ENCODE data around the gene NFKBIE. TPM values are rescaled to one million over a fixed set of nuclear protein-coding genes. Genes with fewer than 3 reads are reported as not detected.

The NFKBIE gene
- total and polyA plus RNA-seq, 5 donors from 2014 or later: 3.6 to 53.8 (median 6.1) TPM

GRCh38 chr6:44222486-44223318 lies 42.6 kb downstream of the NFKBIE start:
- H3K27me3 Mint-ChIP-seq: peaks cover 7% of the 10 kb centered on the region
- Histone ChIP-seq H3K4me1 (ENCODE audit: control insufficient read depth, insufficient read depth, low read length, poor library complexity, severe bottlenecking) (peaks cover 32% of the 10 kb centered on the region), H3K4me3 (ENCODE audit: low read depth, low read length) (no peak overlapping the region), H3K27ac (ENCODE audit: insufficient read depth, low read length, poor library complexity, severe bottlenecking) (no peak overlapping the region), H3K36me3 (ENCODE audit: control insufficient read depth, insufficient read depth, low read length) (no peaks in the 10 kb centered on the region), H3K9me3 (ENCODE audit: control insufficient read depth in 2 of 2, low read length in 2 of 2) (no peaks in the 10 kb centered on the region), H3K27me3 (ENCODE audit: control insufficient read depth, insufficient read depth, low read length) (no peaks in the 10 kb centered on the region)
- DNase-seq: no peak
- peak overlapping the region; percentile 79 to 96 (median 85) for H3K4me3 Mint-ChIP-seq
- peak overlapping the region in 1 of 3 donors; percentile 25 for H3K27ac Mint-ChIP-seq
- ATAC-seq (ENCODE audit: low read depth in 2 of 2): no peak
- peaks cover 0 to 1% (median 0%) of the 10 kb centered on the region in 7 donors for H3K9me3 Mint-ChIP-seq
- H3K4me1 Mint-ChIP-seq: peaks cover 0 to 40% (median 12%) of the 10 kb centered on the region in 4 donors
- H3K36me3 Mint-ChIP-seq: no peaks in the 10 kb centered on the region

- H3K27ac ChIP-seq (ENCODE audit: insufficient read depth, low read length, poor library complexity, severe bottlenecking): no peak overlapping the region
- no peaks in the 10 kb centered on the region for H3K36me3 ChIP-seq (ENCODE audit: control insufficient read depth, insufficient read depth, low read length)
- no peaks in the 10 kb centered on the region for H3K36me3 Mint-ChIP-seq
- H3K27me3 Mint-ChIP-seq: peaks cover 8% of the 10 kb centered on the region
- H3K4me1 ChIP-seq (ENCODE audit: control insufficient read depth, insufficient read depth, low read length, poor library complexity, severe bottlenecking): peaks cover 32% of the 10 kb centered on the region
- no peaks in the 10 kb centered on the region for H3K9me3 ChIP-seq (ENCODE audit: control insufficient read depth in 2 of 2, low read length in 2 of 2)
- ATAC-seq (ENCODE audit: low read depth in 2 of 2): no peak
- H3K27ac Mint-ChIP-seq: peak overlapping the region in 2 of 3 donors; percentile 56 to 77
- no peak for DNase-seq
- H3K27me3 ChIP-seq (ENCODE audit: control insufficient read depth, insufficient read depth, low read length): no peaks in the 10 kb centered on the region
- H3K4me3 Mint-ChIP-seq: peak overlapping the region; percentile 22 to 87 (median 72)
- H3K4me3 ChIP-seq (ENCODE audit: low read depth, low read length): no peak overlapping the region
- peaks cover 0 to 40% (median 12%) of the 10 kb centered on the region in 4 donors for H3K4me1 Mint-ChIP-seq
- peaks cover 0 to 1% (median 0%) of the 10 kb centered on the region in 7 donors for H3K9me3 Mint-ChIP-seq
Measured at GRCh38 chr6:44221961-44222335, 43.4 kb downstream of the NFKBIE start.

DNA sequence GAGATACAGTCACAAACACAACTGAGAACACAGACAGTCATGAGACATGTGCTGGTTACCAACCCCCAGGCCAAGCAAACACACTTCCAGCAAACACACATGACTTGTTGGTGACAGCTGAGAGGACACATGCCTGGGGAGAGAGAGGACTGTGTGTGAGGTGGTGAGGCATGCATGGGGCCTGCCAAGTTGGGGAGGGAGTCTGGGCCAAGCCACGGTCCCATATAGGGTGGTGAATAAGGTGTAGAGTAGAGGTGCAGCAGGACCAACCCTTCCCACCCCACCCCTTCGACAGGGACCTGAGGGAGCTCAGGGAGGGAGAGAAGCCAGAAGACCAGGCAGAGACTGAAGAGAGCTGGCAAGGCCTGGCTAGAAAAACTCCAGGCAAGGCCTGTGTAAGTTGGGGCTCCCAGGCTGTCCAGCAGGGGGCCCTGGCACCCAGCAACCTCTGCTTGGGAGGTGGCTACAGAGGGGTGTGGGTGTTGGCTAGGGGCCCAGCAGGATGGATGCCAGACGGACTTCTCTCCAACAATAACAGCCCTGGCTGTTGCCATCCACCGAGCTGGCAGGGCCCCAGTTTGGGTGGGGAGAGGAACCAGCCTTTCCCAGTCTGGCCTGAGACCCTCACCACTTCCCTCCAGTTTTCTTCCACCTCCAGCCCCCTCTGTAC lies 43.9 kb downstream of the NFKBIE start:
- peaks cover 13% of the 10 kb centered on the region for H3K27me3 Mint-ChIP-seq
- peak overlapping the region; percentile 22 to 87 (median 72) for H3K4me3 Mint-ChIP-seq
- Histone ChIP-seq H3K36me3 (ENCODE audit: control insufficient read depth, insufficient read depth, low read length) (no peaks in the 10 kb centered on the region), H3K4me3 (ENCODE audit: low read depth, low read length) (no peak overlapping the region), H3K27me3 (ENCODE audit: control insufficient read depth, insufficient read depth, low read length) (no peaks in the 10 kb centered on the region), H3K9me3 (ENCODE audit: control insufficient read depth in 2 of 2, low read length in 2 of 2) (no peaks in the 10 kb centered on the region), H3K4me1 (ENCODE audit: control insufficient read depth, insufficient read depth, low read length, poor library complexity, severe bottlenecking) (peaks cover 32% of the 10 kb centered on the region), H3K27ac (ENCODE audit: insufficient read depth, low read length, poor library complexity, severe bottlenecking) (no peak overlapping the region)
- peaks cover 0 to 40% (median 12%) of the 10 kb centered on the region in 4 donors for H3K4me1 Mint-ChIP-seq
- H3K27ac Mint-ChIP-seq: peak overlapping the region in 2 of 3 donors; percentile 56 to 77
- ATAC-seq (ENCODE audit: low read depth in 2 of 2) (peak; percentile 60 to 65), DNase-seq (peak; percentile 59 to 86 (median 69))
- H3K9me3 Mint-ChIP-seq: peaks cover 0 to 3% (median 0%) of the 10 kb centered on the region in 7 donors
- H3K36me3 Mint-ChIP-seq: no peaks in the 10 kb centered on the region

- ATAC-seq (ENCODE audit: low read depth in 2 of 2): no peak
- Histone ChIP-seq H3K9me3 (ENCODE audit: control insufficient read depth in 2 of 2, low read length in 2 of 2) (no peaks in the 10 kb centered on the region), H3K36me3 (ENCODE audit: control insufficient read depth, insufficient read depth, low read length) (no peaks in the 10 kb centered on the region), H3K27ac (ENCODE audit: insufficient read depth, low read length, poor library complexity, severe bottlenecking) (no peak overlapping the region), H3K4me1 (ENCODE audit: control insufficient read depth, insufficient read depth, low read length, poor library complexity, severe bottlenecking) (peaks cover 32% of the 10 kb centered on the region), H3K27me3 (ENCODE audit: control insufficient read depth, insufficient read depth, low read length) (no peaks in the 10 kb centered on the region), H3K4me3 (ENCODE audit: low read depth, low read length) (no peak overlapping the region)
- Mint-ChIP-seq H3K4me3 (peak overlapping the region in 3 of 4 donors; percentile 14 to 79 (median 17)), H3K27ac (peak overlapping the region in 1 of 3 donors; percentile 77), H3K27me3 (peaks cover 13% of the 10 kb centered on the region), H3K9me3 (peaks cover 0 to 3% (median 0%) of the 10 kb centered on the region in 7 donors), H3K36me3 (no peaks in the 10 kb centered on the region), H3K4me1 (peaks cover 0 to 40% (median 12%) of the 10 kb centered on the region in 4 donors)
- DNase-seq: no peak
Measured at GRCh38 chr6:44220913-44221290, 44.4 kb downstream of the NFKBIE start.

DNA sequence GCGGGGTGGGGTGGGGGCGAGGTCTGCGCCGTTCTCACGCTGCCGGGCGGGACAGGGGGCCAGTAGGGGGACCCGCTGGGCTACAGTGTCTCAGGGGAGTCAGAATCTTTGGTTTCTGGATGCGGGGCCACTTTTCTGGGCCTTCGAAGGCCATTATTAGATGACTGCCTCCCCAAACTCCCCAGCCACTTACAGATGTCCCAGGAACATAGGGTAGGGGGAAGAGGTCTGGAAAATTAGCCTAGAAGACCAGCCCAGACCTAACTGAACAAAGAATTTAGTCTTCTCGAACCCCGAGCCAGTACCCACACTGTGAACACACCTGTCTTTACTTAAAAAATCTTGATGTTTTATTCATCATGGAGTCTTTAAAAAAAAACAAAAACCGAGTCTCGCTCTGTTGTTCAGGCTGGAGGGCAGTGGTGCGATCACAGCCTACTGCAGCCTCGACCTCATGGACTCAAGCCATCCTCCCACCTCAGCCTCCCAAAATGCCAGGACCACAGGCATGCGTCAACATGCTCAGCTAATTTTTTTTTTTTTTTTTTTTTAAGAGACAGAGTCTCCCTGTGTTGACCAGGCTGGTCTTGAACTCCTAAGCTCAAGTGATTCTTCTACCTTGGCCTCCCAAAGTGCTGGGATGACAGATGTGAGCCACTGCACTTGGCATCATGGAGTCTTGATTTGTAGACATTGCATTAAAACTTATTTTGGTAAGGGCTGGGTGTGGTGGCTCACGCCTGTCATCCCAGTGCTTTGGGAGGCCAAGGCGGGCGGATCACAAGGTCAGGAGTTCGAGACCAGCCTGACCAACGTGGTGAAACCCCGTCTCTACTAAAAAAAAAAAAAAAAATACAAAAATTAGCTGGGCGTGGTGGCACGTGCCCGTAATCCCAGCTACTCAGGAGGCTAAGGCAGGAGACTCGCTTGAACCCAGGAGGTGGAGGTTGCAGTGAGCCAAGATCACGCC lies 45.3 kb downstream of the NFKBIE start:
- Histone ChIP-seq H3K36me3 (ENCODE audit: control insufficient read depth, insufficient read depth, low read length) (no peaks in the 10 kb centered on the region), H3K27me3 (ENCODE audit: control insufficient read depth, insufficient read depth, low read length) (no peaks in the 10 kb centered on the region), H3K4me1 (ENCODE audit: control insufficient read depth, insufficient read depth, low read length, poor library complexity, severe bottlenecking) (peaks cover 32% of the 10 kb centered on the region), H3K4me3 (ENCODE audit: low read depth, low read length) (no peak overlapping the region), H3K27ac (ENCODE audit: insufficient read depth, low read length, poor library complexity, severe bottlenecking) (no peak overlapping the region), H3K9me3 (ENCODE audit: control insufficient read depth in 2 of 2, low read length in 2 of 2) (no peaks in the 10 kb centered on the region)
- ATAC-seq (ENCODE audit: low read depth in 2 of 2) (no peak), DNase-seq (no peak)
- Mint-ChIP-seq H3K27ac (no peak overlapping the region), H3K36me3 (no peaks in the 10 kb centered on the region), H3K4me3 (peak overlapping the region in 2 of 4 donors; percentile 41 to 43), H3K9me3 (peaks cover 0 to 3% (median 0%) of the 10 kb centered on the region in 7 donors), H3K4me1 (peaks cover 0 to 40% (median 12%) of the 10 kb centered on the region in 4 donors), H3K27me3 (peaks cover 13% of the 10 kb centered on the region)

- DNase-seq (peak in 1 of 3 donors; percentile 18), ATAC-seq (ENCODE audit: low read depth in 2 of 2) (no peak)
- H3K4me3 ChIP-seq (ENCODE audit: low read depth, low read length): no peak overlapping the region
- H3K27me3 ChIP-seq (ENCODE audit: control insufficient read depth, insufficient read depth, low read length): no peaks in the 10 kb centered on the region
- Mint-ChIP-seq H3K27me3 (peaks cover 13% of the 10 kb centered on the region), H3K9me3 (peaks cover 0 to 3% (median 0%) of the 10 kb centered on the region in 7 donors), H3K27ac (no peak overlapping the region), H3K4me1 (peaks cover 0 to 34% (median 10%) of the 10 kb centered on the region in 4 donors), H3K36me3 (no peaks in the 10 kb centered on the region), H3K4me3 (peak overlapping the region in 1 of 4 donors; percentile 47)
- H3K27ac ChIP-seq (ENCODE audit: insufficient read depth, low read length, poor library complexity, severe bottlenecking): no peak overlapping the region
- peaks cover 30% of the 10 kb centered on the region for H3K4me1 ChIP-seq (ENCODE audit: control insufficient read depth, insufficient read depth, low read length, poor library complexity, severe bottlenecking)
- no peaks in the 10 kb centered on the region for H3K9me3 ChIP-seq (ENCODE audit: control insufficient read depth in 2 of 2, low read length in 2 of 2)
- no peaks in the 10 kb centered on the region for H3K36me3 ChIP-seq (ENCODE audit: control insufficient read depth, insufficient read depth, low read length)
Measured at GRCh38 chr6:44219053-44219814, 46.1 kb downstream of the NFKBIE start.
